ENCODE data around the gene SPATA18. TPM values are rescaled to one million over a fixed set of nuclear protein-coding genes. Genes with fewer than 3 reads are reported as not detected.
"Not testable (repeated sequence)": the region's sequence is repeated elsewhere in the genome, so short reads cannot be mapped to it uniquely, and the experiment has no call there.

Gene SPATA18
- total and polyA plus RNA-seq, 3 donors from 2014 or later = 40.5 to 139 (median 127) TPM

- Histone ChIP-seq H3K9me3 (no peaks in the 10 kb centered on the region), H3K4me3 (no peak overlapping the region), H3K27me3 (peaks cover 3% of the 10 kb centered on the region), H3K36me3 (ENCODE audit: low read depth, missing control alignments) (no peaks in the 10 kb centered on the region), H3K27ac (no peak overlapping the region), H3K4me1 (no peaks in the 10 kb centered on the region)
- WGBS, 2 donors = 3 to 11% methylated on average over 26 of the region's 26 CpGs
- peak; percentile 26 for DNase-seq
- TF ChIP-seq POLR2A (IDR thresholded peaks at IDR 0.05) (no peak), CTCF (IDR thresholded peaks at IDR 0.05) (no peak)
- intact Hi-C loops (cut with DNase I; ENCODE audit: low total_unique reads) = no loop called here
Measured at GRCh38 chr4:52076731-52077130, 25.6 kb downstream of the SPATA18 start.

GRCh38 chr4:52079659-52080058 is 28.6 kb downstream of the SPATA18 start:
- H3K4me3 ChIP-seq = no peak overlapping the region
- no peak for TF ChIP-seq CTCF (IDR thresholded peaks at IDR 0.05)
- no peak for TF ChIP-seq POLR2A (IDR thresholded peaks at IDR 0.05)
- 82 to 97% methylated on average over 2 of the region's 2 CpGs for WGBS, 2 donors
- H3K27me3 ChIP-seq = peaks cover under 1% of the 10 kb centered on the region
- H3K9me3 ChIP-seq = no peaks in the 10 kb centered on the region
- intact Hi-C loops (cut with DNase I; ENCODE audit: low total_unique reads) = no loop called here
- H3K36me3 ChIP-seq (ENCODE audit: low read depth, missing control alignments) = no peaks in the 10 kb centered on the region
- no peak overlapping the region for H3K27ac ChIP-seq
- no peak for DNase-seq
- H3K4me1 ChIP-seq = no peaks in the 10 kb centered on the region

GRCh38 chr4:52081216-52081615 is 30.1 kb downstream of the SPATA18 start:
- Histone ChIP-seq H3K27ac (no peak overlapping the region), H3K4me3 (no peak overlapping the region), H3K9me3 (no peaks in the 10 kb centered on the region), H3K36me3 (ENCODE audit: low read depth, missing control alignments) (no peaks in the 10 kb centered on the region), H3K27me3 (no peaks in the 10 kb centered on the region), H3K4me1 (no peaks in the 10 kb centered on the region)
- no peak for DNase-seq
- intact Hi-C loops (cut with DNase I; ENCODE audit: low total_unique reads) = no loop called here
- TF ChIP-seq POLR2A (IDR thresholded peaks at IDR 0.05) = no peak
- TF ChIP-seq CTCF (IDR thresholded peaks at IDR 0.05) = no peak

- H3K9me3 ChIP-seq; H3K27ac ChIP-seq; intact Hi-C loops (cut with DNase I; ENCODE audit: low total_unique reads); H3K27me3 ChIP-seq; H3K4me3 ChIP-seq; H3K36me3 ChIP-seq (ENCODE audit: low read depth, missing control alignments); H3K4me1 ChIP-seq; DNase-seq: not testable (repeated sequence)
- 92 to 100% methylated on average over 1 of the region's 1 CpG for WGBS, 2 donors
Measured at GRCh38 chr4:52086425-52086824, 35.3 kb downstream of the SPATA18 start.

- DNase-seq = no peak
Measured at GRCh38 chr4:52091801-52092200, 40.7 kb downstream of the SPATA18 start.

More at GRCh38 chr4:52091801-52092200, 40.7 kb downstream of the SPATA18 start:
- Histone ChIP-seq H3K4me1 (no peaks in the 10 kb centered on the region), H3K36me3 (ENCODE audit: low read depth, missing control alignments) (no peaks in the 10 kb centered on the region), H3K9me3 (no peaks in the 10 kb centered on the region), H3K4me3 (no peak overlapping the region), H3K27ac (no peak overlapping the region), H3K27me3 (no peaks in the 10 kb centered on the region)
- TF ChIP-seq CTCF (IDR thresholded peaks at IDR 0.05) = no peak
- TF ChIP-seq POLR2A (IDR thresholded peaks at IDR 0.05) = no peak
- WGBS, 2 donors = 63 to 81% methylated on average over 5 of the region's 5 CpGs
- intact Hi-C loops (cut with DNase I; ENCODE audit: low total_unique reads) = no loop called here
